Measurements from ENCODE around the gene TAS2R41.

GRCh38 chr7:143447466-143447865 lies 30.2 kb upstream of the TAS2R41 start:
- no peak for TF ChIP-seq CTCF (conservative IDR thresholded peaks at IDR 0.05; ENCODE audit: low read depth, low read length)
- TF ChIP-seq EZH2 (IDR thresholded peaks at IDR 0.05; ENCODE audit: low read length, unreplicated experiment): no peak
